IPS-15b (cell line): ENCODE results near the gene RAD51AP2.

Experiments used
- H3K27me3 ChIP-seq: one replicate; pipeline ENCODE4 v1.6.1; 2013; ENCODE audit warnings: low read length; ENCODE audit not compliant: control insufficient read depth, insufficient read depth
- H3K36me3 ChIP-seq: one replicate; pipeline ENCODE4 v1.6.1; 2013; ENCODE audit warnings: low read length; ENCODE audit not compliant: control insufficient read depth, insufficient read depth
- H3K4me1 ChIP-seq: one replicate; pipeline ENCODE4 v1.6.1; 2013; ENCODE audit warnings: mild to moderate bottlenecking, low read length; ENCODE audit not compliant: control insufficient read depth, insufficient read depth
- H3K4me3 ChIP-seq: one replicate; pipeline ENCODE4 v1.5.1; 2013; ENCODE audit warnings: low read depth, low read length
- H3K9ac ChIP-seq: one replicate; pipeline ENCODE4 v1.6.1; 2013; ENCODE audit warnings: low read depth, mild to moderate bottlenecking, low read length
- H3K9me3 ChIP-seq: one replicate; pipeline ENCODE4 v1.6.1; 2013; ENCODE audit warnings: mild to moderate bottlenecking, low read length; ENCODE audit not compliant: control insufficient read depth, insufficient read depth

The RAD51AP2 gene

DNA sequence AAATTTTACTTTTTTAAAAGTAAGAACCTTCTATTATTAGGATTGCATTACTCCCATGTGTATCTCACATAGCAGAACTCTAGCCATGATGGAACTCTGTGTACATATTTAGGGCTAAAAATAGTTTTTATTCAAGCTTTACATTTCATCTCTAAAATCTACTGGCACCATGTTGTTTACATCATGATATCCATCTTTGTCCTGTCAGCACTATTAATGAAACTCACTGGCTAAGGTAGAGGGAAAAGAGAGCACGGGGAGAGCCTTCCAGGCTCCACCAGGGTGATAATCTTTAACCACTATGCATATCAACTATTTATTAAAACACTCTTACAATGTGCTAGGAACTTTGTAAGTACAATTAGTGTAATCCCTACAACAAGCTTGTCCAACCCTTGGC, 34.7 kb downstream of the RAD51AP2 start:
- Histone ChIP-seq H3K36me3 (no peaks in the 10 kb centered on the region), H3K27me3 (no peaks in the 10 kb centered on the region), H3K9me3 (no peaks in the 10 kb centered on the region), H3K9ac (no peak overlapping the region), H3K4me3 (no peak overlapping the region), H3K4me1 (no peaks in the 10 kb centered on the region)

DNA sequence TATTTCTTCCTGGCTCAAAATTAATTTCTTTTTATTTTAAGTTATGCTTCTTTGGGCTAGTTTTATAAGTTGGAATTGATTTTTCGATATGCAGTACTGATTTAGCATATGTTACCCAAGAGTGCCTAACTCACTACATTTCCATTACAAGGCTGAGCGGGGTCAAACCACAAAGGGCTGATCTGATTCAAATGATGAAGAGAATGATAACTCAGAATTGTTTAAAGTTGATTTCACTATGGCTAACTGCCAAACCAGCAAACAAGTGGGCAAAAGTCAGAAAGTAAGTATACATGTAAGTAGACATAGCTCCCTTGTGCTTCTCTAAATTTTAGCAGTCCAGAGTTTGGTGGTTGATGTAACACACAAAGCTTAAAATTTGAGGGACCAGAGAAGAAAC, 35.6 kb downstream of the RAD51AP2 start:
- Histone ChIP-seq H3K36me3 (no peaks in the 10 kb centered on the region), H3K4me3 (no peak overlapping the region), H3K4me1 (no peaks in the 10 kb centered on the region)

DNA sequence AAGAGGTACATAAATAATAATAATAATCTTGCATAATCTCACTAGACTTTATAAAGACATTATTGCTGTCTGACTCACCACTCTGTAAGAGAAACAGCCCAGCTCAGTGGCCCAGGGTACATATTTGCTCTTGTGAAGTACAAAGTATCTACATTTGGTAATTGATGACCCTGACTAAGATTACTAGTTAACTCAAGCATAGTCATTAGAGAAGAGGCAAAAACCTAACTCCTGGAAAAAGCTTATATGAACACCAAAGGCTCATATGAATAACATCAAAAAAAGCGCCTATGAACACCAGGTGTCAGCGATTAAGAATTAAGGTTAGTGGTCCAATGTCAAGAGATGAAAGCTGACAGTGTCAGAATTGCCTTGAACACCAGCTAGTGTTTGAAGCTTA, 38.4 kb downstream of the RAD51AP2 start:
- H3K9me3 ChIP-seq: no peaks in the 10 kb centered on the region

More for the DNA sequence above, 35.6 kb downstream of the RAD51AP2 start:
- Histone ChIP-seq H3K27me3 (no peaks in the 10 kb centered on the region), H3K9me3 (no peaks in the 10 kb centered on the region), H3K9ac (no peak overlapping the region)

DNA sequence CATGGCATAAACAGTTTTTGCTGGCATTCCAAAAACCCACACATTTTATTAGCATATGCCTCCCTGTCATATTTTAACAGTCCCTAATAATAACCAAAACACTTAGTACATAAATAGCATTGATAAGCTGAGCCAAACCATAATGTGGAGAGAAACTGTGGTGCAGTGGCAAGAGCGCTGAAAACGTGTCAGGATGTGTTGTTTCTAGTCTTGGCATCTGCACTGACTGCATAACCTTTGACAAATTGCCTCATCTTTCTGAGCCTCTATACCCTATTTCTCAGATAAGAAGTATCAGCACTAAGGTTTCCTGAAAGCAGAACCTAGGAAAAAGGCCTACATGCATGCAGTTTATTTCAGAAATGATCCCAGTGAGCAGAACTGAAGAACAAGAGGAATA, 41.4 kb downstream of the RAD51AP2 start:
- no peak overlapping the region for H3K9ac ChIP-seq
- H3K4me3 ChIP-seq: no peak overlapping the region
- no peaks in the 10 kb centered on the region for H3K27me3 ChIP-seq
- H3K4me1 ChIP-seq: peaks cover 6% of the 10 kb centered on the region
- H3K9me3 ChIP-seq: no peaks in the 10 kb centered on the region
- no peaks in the 10 kb centered on the region for H3K36me3 ChIP-seq

More for the DNA sequence above, 38.4 kb downstream of the RAD51AP2 start:
- Histone ChIP-seq H3K4me1 (peaks cover 6% of the 10 kb centered on the region), H3K4me3 (no peak overlapping the region), H3K36me3 (no peaks in the 10 kb centered on the region), H3K27me3 (no peaks in the 10 kb centered on the region), H3K9ac (no peak overlapping the region)

DNA sequence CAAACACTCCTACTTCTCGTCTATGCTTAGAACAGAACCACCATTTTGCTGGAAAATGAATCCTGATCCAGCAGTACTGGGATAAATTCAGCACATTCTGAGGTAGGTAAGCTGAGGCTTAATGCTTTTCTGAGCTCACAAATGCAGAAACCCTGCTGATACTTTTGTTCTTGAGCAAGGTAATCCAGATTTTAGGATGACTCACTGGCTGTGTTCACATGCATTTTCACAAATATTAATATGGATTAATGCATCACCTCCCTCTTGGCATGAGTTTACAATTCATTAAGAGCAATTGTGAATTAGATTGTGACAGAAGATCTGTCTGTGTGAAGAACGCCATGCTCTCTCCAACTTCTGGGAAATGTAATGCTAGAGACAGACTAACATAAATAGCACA, 42.2 kb downstream of the RAD51AP2 start:
- H3K27me3 ChIP-seq: no peaks in the 10 kb centered on the region
- no peaks in the 10 kb centered on the region for H3K9me3 ChIP-seq

DNA sequence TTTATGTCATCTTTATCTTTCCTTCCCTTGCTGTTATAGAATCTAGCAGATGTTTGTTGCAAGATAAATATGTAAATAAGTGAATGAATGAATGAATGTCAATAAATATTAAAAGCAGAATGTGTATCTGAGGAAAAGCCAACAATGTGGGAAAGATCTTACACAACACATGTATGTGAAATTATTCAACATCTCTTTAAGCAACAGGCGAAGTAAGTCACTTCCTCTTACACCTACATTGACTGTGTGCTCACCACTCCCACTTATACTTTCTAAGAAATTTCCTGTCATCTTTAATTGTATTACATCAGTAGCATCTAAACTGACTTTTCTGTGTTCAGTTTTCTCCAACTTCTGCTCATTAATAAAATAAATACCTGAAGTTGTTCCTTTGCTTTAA, 43.0 kb downstream of the RAD51AP2 start:
- no peak overlapping the region for H3K4me3 ChIP-seq
- no peaks in the 10 kb centered on the region for H3K36me3 ChIP-seq
- no peak overlapping the region for H3K9ac ChIP-seq
- H3K4me1 ChIP-seq: peaks cover 10% of the 10 kb centered on the region
- no peaks in the 10 kb centered on the region for H3K9me3 ChIP-seq
- H3K27me3 ChIP-seq: no peaks in the 10 kb centered on the region

More for the DNA sequence above, 42.2 kb downstream of the RAD51AP2 start:
- H3K4me1 ChIP-seq: peaks cover 10% of the 10 kb centered on the region
- H3K4me3 ChIP-seq: no peak overlapping the region
- H3K9ac ChIP-seq: no peak overlapping the region
- H3K36me3 ChIP-seq: no peaks in the 10 kb centered on the region

DNA sequence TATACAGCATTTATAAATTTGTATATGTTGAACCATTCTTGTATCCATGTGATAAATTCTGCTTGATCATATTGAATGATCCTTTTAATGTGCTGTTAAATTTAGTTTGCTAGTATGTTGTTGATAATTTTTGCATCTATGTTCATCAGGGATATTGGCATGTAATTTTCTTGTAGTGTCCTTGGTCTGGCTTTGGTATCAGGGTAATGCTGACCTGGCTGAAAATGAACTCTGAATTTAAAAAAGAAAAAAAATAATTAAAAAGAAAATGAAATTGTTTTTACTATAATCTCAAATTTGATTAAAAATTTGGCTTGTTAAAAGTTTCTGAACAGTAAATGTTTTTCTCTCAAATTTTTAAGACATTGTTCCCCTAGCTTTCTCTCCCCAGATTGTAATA, 46.3 kb downstream of the RAD51AP2 start:
- Histone ChIP-seq H3K4me3 (no peak overlapping the region), H3K4me1 (peaks cover 10% of the 10 kb centered on the region), H3K27me3 (no peaks in the 10 kb centered on the region), H3K36me3 (no peaks in the 10 kb centered on the region), H3K9ac (no peak overlapping the region), H3K9me3 (peaks cover 2% of the 10 kb centered on the region)

DNA sequence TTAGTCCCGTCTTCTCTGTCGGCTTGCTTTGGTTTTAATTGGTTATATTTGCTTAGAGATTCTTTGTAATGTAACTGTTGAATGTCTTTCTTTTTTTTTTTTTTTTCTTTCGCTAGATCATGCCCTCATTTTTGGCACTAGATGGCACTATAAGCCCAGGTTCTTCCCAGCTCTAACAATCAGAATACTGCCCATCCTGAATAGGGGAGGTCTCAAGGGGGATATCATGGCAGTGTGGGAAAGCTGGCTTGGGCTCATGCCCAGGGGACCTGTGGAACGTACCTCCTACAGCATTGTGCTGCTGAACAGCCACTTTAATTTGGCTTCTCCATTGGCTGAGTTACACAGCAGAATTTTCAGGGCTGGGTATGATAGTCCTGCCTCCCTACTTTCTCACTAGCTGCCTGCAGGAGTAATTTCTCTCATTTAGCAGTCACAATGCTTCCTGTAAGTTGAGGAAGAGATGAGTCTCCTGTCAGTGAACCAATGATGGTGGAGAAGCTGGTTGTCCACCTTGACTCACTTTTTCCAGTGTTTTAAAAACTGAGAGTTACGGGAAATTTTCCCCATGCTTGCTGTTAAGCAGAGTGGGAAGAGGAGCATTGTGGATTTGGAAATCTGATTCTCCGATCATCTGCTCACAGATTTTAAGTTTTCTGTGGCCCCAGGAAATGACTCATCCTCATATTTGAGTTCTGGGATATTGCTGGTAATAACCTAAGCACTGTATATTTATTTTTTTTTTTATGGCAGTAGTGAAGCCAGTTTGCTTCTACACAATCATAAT, 47.2 kb downstream of the RAD51AP2 start:
- no peak overlapping the region for H3K4me3 ChIP-seq

DNA sequence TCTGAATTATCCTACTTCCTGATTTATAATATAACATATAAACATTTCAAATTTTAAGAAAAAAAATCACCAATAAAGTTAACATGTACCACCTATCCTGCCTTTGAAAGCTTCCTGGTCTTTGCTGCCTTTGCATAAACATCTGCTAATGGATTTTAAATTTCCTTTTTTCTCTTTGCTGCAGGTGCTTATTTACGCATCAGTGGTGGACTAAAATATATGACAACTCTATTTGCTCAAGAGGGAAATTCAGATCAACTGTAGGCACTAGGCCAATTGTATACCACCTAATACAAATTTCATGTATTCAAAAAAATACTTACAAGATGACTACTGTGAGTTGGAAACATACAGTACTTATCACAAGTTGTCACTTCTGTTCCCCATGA, 57.2 kb downstream of the RAD51AP2 start:
- H3K4me1 ChIP-seq: no peaks in the 10 kb centered on the region
- H3K27me3 ChIP-seq: no peaks in the 10 kb centered on the region
- no peak overlapping the region for H3K9ac ChIP-seq
- H3K9me3 ChIP-seq: no peaks in the 10 kb centered on the region
- no peak overlapping the region for H3K4me3 ChIP-seq
- no peaks in the 10 kb centered on the region for H3K36me3 ChIP-seq

More for the DNA sequence above, 47.2 kb downstream of the RAD51AP2 start:
- H3K4me1 ChIP-seq: peaks cover 10% of the 10 kb centered on the region
- no peak overlapping the region for H3K9ac ChIP-seq
- no peaks in the 10 kb centered on the region for H3K36me3 ChIP-seq
- peaks cover 2% of the 10 kb centered on the region for H3K9me3 ChIP-seq
- H3K27me3 ChIP-seq: no peaks in the 10 kb centered on the region
